PC-9 (cell line): ENCODE data around the gene BCKDHB. TPM values are rescaled to one million over a fixed set of nuclear protein-coding genes. Genes with fewer than 3 reads are reported as not detected.

Experiments used
- BruUV-seq: library from RNA; stranded (reverse); fragments of 400-500 nt; replicated peaks from 2 replicates; lab custom pipeline; 2021; lab: Mats Ljungman, UMichigan
- CTCF ChIA-PET: fragments of 300-600 bp; sonication (Branson Sonifier 250); formaldehyde crosslinking; loops from one replicate; lab custom pipeline; 2022; ENCODE audit warnings: antibody characterized with exemption; lab: Charles Lee
- POLR2A ChIA-PET: fragments of 300-600 bp; sonication (Branson Sonifier 250); formaldehyde crosslinking; loops from one replicate; lab custom pipeline; 2022; ENCODE audit warnings: antibody characterized with exemption; ENCODE audit not compliant: unreplicated experiment; lab: Charles Lee
- DNase-seq, 2 experiments: peaks; one replicate each; pipeline versions ENCODE4 v3.0.0 to v3.0.0-alpha.2; 2015 to 2022; ENCODE audit warnings: mixed read lengths in 1 of 2
- H2AFZ ChIP-seq: fragments of 200-600 bp; sonication (generic); 2 replicates; pipeline ENCODE4 v1.8.1; 2017; ENCODE audit warnings: antibody characterized with exemption
- H3F3A ChIP-seq: fragments of 200-600 bp; sonication (generic); 2 replicates; pipeline ENCODE4 v1.8.1; 2017; ENCODE audit warnings: antibody characterized with exemption, mild to moderate bottlenecking, low read depth; ENCODE audit not compliant: insufficient read depth
- H3K27ac ChIP-seq: fragments of 200-600 bp; sonication (generic); 2 replicates; pipeline ENCODE4 v1.6.1; 2016; ENCODE audit warnings: mixed run types
- H3K27me3 ChIP-seq: fragments of 200-600 bp; sonication (generic); 2 replicates; pipeline ENCODE4 v1.6.1; 2016; ENCODE audit warnings: low read depth, mixed run types; ENCODE audit not compliant: insufficient read depth
- H3K36me3 ChIP-seq: fragments of 200-600 bp; sonication (generic); 2 replicates; pipeline ENCODE4 v1.6.1; 2016; ENCODE audit warnings: low read depth, mixed run types
- H3K4me1 ChIP-seq: fragments of 200-600 bp; sonication (generic); replicated peaks from 2 replicates; pipeline ENCODE4 v1.6.1; 2016; ENCODE audit warnings: mixed run types; ENCODE audit not compliant: insufficient read depth
- H3K4me2 ChIP-seq: fragments of 200-600 bp; sonication (generic); 2 replicates; pipeline ENCODE4 v1.6.1; 2017; ENCODE audit warnings: mixed run types
- H3K4me3 ChIP-seq: fragments of 200-600 bp; sonication (generic); 2 replicates; pipeline ENCODE4 v1.6.1; 2016; ENCODE audit warnings: mixed run types
- H3K79me2 ChIP-seq: fragments of 200-600 bp; sonication (generic); 2 replicates; pipeline ENCODE4 v1.6.1; 2017; ENCODE audit warnings: low read depth, mixed run types
- H3K9me2 ChIP-seq: fragments of 200-600 bp; sonication (generic); 2 replicates; pipeline ENCODE4 v1.8.1; 2017; ENCODE audit warnings: mild to moderate bottlenecking; ENCODE audit not compliant: insufficient read depth
- H3K9me3 ChIP-seq: fragments of 200-600 bp; sonication (generic); 2 replicates; pipeline ENCODE4 v1.8.1; 2016; ENCODE audit warnings: low read depth; ENCODE audit not compliant: insufficient read depth
- H4K20me1 ChIP-seq: fragments of 200-600 bp; sonication (generic); 2 replicates; pipeline ENCODE4 v1.8.1; 2017; ENCODE audit not compliant: insufficient read depth
- CTCF ChIP-seq: fragments of 200-600 bp; sonication (generic); conservative IDR thresholded peaks from 2 replicates; pipeline ENCODE4 v1.6.1; 2017; ENCODE audit warnings: mixed run types, antibody characterized with exemption, mild to moderate bottlenecking, moderate library complexity
- EZH2 ChIP-seq: fragments of 200-600 bp; sonication (generic); IDR thresholded peaks from 2 replicates; pipeline ENCODE4 v1.8.0; 2017; ENCODE audit warnings: antibody characterized with exemption, low read depth
- intact Hi-C: fragments of 100-400 bp; cut with micrococcal nuclease; formaldehyde crosslinking; loops from one replicate; pipeline ENCODE4 v1.10.0; 2022; ENCODE audit not compliant: unreplicated experiment
- total RNA-seq: library from RNA; stranded (reverse); gene quantifications from 2 replicates; pipeline ENCODE4 v1.2.3, GENCODE V29; 2021

BCKDHB gene
- total RNA-seq, 1 experiment from 2014 or later, result 29.7 TPM

DNA sequence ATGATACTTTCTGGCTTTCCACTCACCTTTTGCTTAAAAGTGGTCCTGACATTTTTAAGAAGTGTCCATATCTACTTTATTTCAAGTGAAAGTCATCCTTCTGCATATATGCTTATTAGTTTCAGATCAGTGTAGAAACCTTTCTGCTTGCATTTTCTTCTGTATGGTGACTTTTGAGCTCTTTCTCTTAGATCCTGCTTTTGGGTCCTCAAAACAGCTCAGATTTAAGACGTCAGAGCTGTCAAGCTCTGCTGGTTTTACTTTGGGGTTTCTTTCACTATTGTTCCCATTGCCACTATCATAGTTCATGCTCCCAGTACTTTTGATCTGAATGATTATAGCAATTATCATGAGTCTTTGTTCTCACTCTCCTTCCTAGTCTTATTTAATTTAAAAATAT lies 41.7 kb downstream of the BCKDHB start:
- peaks cover 2% of the 10 kb centered on the region; the same call in 1 of the 2 replicates for H3F3A ChIP-seq
- no peaks in the 10 kb centered on the region for H3K9me3 ChIP-seq
- H3K9me2 ChIP-seq, result no peaks in the 10 kb centered on the region
- intact Hi-C loops, result no loop called here
- H2AFZ ChIP-seq, result no peak overlapping the region
- peaks cover 9% of the 10 kb centered on the region for H3K4me1 ChIP-seq
- no peak overlapping the region for H3K27ac ChIP-seq
- H4K20me1 ChIP-seq, result no peaks in the 10 kb centered on the region
- no TSS peak for BruUV-seq
- no peak overlapping the region for H3K4me3 ChIP-seq
- no peak overlapping the region for H3K4me2 ChIP-seq
- TF ChIP-seq EZH2 (no peak), CTCF (no peak)
- no peaks in the 10 kb centered on the region for H3K27me3 ChIP-seq
- H3K36me3 ChIP-seq, result no peaks in the 10 kb centered on the region
- no peaks in the 10 kb centered on the region for H3K79me2 ChIP-seq
- ChIA-PET CTCF (no interaction called here), POLR2A (no interaction called here)
- DNase-seq, result no peak

DNA sequence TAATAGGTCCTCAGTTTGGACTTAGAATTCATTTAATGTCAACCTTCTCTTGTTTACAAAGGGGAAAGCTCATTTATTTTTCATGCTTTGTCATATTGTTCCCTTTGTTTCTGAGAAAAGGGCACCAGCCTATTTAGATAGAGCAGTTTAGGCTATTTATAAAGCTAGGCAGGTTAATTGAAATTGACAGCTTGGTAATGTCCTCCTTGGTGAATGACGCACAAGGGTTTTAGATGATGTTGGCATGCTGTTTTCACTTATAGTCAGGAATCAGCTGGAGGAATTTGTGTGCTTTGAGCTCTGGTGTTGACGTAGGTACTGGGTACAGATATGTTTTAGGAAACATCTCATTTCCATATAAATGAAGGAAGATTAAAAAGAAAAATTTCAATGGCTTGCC lies 45.2 kb downstream of the BCKDHB start:
- Histone ChIP-seq H3F3A (no peaks in the 10 kb centered on the region), H3K9me2 (no peaks in the 10 kb centered on the region), H3K27me3 (no peaks in the 10 kb centered on the region), H3K79me2 (no peaks in the 10 kb centered on the region), H3K4me3 (no peak overlapping the region), H3K4me1 (no peaks in the 10 kb centered on the region), H3K36me3 (no peaks in the 10 kb centered on the region), H4K20me1 (no peaks in the 10 kb centered on the region), H3K9me3 (no peaks in the 10 kb centered on the region), H3K4me2 (no peak overlapping the region), H3K27ac (no peak overlapping the region), H2AFZ (no peak overlapping the region)
- CTCF ChIA-PET, result no interaction called here
- POLR2A ChIA-PET, result interaction anchor here (0.6 kb wide), 1 partner anchor 36 kb away, joined by 4 read pairs; no protein-coding TSS in a partner anchor
- intact Hi-C loops, result no loop called here
- BruUV-seq, result no TSS peak
- no peak for DNase-seq
- no peak for TF ChIP-seq CTCF
- no peak for TF ChIP-seq EZH2

GRCh38 chr6:80154160-80154559 lies 47.7 kb downstream of the BCKDHB start:
- no peaks in the 10 kb centered on the region for H3F3A ChIP-seq
- CTCF ChIA-PET, result no interaction called here
- no peaks in the 10 kb centered on the region for H3K36me3 ChIP-seq
- H3K9me2 ChIP-seq, result no peaks in the 10 kb centered on the region
- H2AFZ ChIP-seq, result no peak overlapping the region
- BruUV-seq, result no TSS peak
- H3K27ac ChIP-seq, result no peak overlapping the region
- no peak for TF ChIP-seq CTCF
- no peak for TF ChIP-seq EZH2
- intact Hi-C loops, result no loop called here
- H3K79me2 ChIP-seq, result no peaks in the 10 kb centered on the region
- no peak overlapping the region for H3K4me2 ChIP-seq
- no peak for DNase-seq
- H4K20me1 ChIP-seq, result no peaks in the 10 kb centered on the region
- no peaks in the 10 kb centered on the region for H3K4me1 ChIP-seq
- H3K9me3 ChIP-seq, result no peaks in the 10 kb centered on the region
- POLR2A ChIA-PET, result no interaction called here
- H3K4me3 ChIP-seq, result no peak overlapping the region
- H3K27me3 ChIP-seq, result no peaks in the 10 kb centered on the region
